22Rv1 (cell line): Measurements from ENCODE around the gene TRAK1.

Experiments
- H3K27ac ChIP-seq: fragments of 450-650 bp; 2 replicates; pipeline ENCODE4 v1.5.1; 2017
- CTCF ChIP-seq: fragments of 450-650 bp; IDR thresholded peaks from 2 replicates; pipeline ENCODE4 v1.5.1; 2017; ENCODE audit warnings: mild to moderate bottlenecking
- ZFX ChIP-seq: fragments of 450-650 bp; IDR thresholded peaks from 2 replicates; pipeline ENCODE4 v1.6.1; 2017; ENCODE audit warnings: antibody characterized with exemption, borderline replicate concordance

The TRAK1 gene

DNA sequence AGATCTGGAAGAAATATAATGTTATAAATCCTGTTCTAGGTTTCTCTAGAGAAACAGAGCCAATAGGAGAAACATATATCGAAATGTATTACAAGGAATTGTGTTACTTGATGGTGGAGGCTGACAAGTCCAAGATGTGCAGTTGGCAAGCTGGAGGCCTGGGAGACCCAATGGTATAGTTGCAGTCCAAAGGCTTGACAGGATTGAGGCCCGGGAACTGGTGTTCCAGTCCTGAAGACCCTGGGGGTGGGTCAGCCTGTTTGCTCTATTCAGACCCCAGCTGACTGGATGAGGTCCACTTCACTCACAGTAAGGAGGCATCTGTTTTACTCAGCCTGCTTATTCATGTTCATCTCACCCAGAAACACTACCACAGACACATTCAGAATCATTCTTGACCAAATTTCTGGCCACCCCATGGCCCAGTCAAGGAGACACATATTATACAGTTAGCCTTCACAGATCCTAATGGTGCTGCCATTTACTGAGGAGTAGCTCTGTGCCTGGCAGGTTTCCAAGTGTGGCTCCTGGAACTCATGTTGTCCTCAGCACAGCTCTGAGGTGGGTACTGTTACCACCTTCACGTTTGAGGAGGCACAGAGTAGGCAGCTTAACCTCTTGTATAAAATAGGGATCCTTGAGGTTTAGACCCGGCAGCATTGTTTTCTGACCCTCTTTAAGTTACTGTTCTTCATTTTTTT, 3.7 kb downstream of the TRAK1 start:
- no peak overlapping the region for H3K27ac ChIP-seq
- no peak for TF ChIP-seq CTCF
- no peak for TF ChIP-seq ZFX

- TF ChIP-seq CTCF, result no peak
- TF ChIP-seq ZFX, result no peak
- H3K27ac ChIP-seq, result no peak overlapping the region
These were observed 4.4 kb downstream of the TRAK1 start for GRCh38 chr3:42095540-42095939.

DNA sequence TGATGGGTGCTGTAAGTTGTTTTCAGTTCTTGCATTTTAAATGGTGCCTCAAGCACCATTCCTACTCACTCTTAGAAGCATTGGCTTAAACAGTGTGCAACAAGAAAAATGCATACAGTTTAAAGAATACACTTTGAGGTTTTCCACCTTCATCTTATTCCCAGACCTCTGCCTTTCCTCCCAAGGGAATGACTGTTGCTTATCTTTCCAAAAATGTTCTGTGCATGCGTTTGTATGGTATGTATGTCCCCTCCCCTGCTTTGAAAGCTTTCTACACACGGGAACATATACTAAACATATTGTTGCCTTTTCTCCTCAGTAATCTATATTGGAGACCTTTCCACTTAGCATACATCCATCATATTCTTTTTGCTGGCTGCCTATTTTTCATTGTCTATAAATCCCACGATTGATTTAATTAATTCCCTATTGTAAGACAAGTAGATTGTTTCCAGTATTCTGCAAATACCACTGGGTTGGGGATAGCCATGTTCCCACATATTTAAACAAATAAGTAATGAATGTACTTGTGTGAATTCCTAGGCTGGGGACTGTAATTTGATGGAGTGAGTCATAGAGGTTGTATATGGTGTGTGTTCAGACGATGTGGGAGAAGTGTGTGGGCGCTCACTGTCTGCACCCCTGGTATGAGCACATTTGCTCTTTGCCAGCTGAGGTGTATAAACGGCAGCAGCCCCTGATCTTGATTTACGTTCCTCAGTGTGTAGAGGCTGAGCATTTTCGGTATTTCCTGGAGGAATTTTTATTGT, 5.8 kb downstream of the TRAK1 start:
- no peak overlapping the region for H3K27ac ChIP-seq
- TF ChIP-seq ZFX, result no peak
- no peak for TF ChIP-seq CTCF

- TF ChIP-seq CTCF, result no peak
- no peak for TF ChIP-seq ZFX
- H3K27ac ChIP-seq, result no peak overlapping the region
These were observed 6.4 kb downstream of the TRAK1 start for GRCh38 chr3:42097566-42097946.

GRCh38 chr3:42098171-42098570, 7.0 kb downstream of the TRAK1 start:
- TF ChIP-seq ZFX, result no peak
- TF ChIP-seq CTCF, result no peak
- no peak overlapping the region for H3K27ac ChIP-seq

DNA sequence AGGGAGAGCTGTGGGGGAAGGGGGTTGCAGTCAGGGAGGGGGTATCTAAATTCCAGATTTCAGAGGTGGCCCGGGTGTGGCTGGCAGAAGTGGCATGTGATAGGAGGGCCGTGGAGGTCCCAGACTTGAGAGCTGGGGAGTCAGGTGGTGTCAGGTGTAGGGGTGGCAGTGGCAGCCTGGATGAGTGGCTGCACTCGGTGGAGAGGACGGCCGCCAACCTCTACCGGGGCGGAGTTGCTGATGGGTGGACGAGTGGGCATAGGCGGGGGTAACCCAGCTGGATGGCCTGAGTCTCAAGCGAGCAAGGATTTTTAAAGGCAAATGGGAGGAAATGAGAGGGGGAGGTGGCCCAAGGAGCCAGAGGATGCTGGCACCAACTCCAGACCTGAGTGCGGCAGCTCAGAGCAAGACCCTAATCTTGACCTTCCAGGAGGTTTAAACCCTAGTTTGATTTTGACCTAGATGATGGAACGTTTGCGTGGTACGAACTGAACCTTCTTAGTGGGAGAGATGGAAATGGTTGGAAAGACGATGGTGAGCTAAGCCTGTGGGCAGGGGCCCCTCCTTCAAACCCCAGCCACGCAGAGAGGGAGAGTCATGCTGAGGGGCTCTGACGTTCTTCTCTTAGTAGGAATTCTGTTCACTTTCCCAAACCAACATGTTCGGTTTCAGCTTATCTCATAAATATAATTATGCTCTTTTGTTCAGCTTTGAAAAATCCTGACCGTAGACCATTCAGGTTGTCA, 8.0 kb downstream of the TRAK1 start:
- TF ChIP-seq ZFX, result no peak
- no peak for TF ChIP-seq CTCF

More for the DNA sequence above, 8.0 kb downstream of the TRAK1 start:
- H3K27ac ChIP-seq, result no peak overlapping the region
